Activated CD8-positive, alpha-beta memory T cell treated with anti-CD3 and anti-CD28 coated beads for 36 hours (primary cell): Measurements from ENCODE around the gene ANKRD18A. TPM values are rescaled to one million over a fixed set of nuclear protein-coding genes. Genes with fewer than 3 reads are reported as not detected.
"Not testable (repeated sequence)": the region's sequence is repeated elsewhere in the genome, so short reads cannot be mapped to it uniquely, and the experiment has no call there.

Experiments used
- CTCF ChIA-PET: fragments of 350-600 bp; sonication (Branson Sonifier 250); formaldehyde crosslinking; loops from one replicate; lab custom pipeline; 2021; ENCODE audit warnings: antibody characterized with exemption; lab: Charles Lee
- POLR2A ChIA-PET: fragments of 350-600 bp; sonication (Branson Sonifier 250); formaldehyde crosslinking; loops from one replicate; lab custom pipeline; 2021; ENCODE audit warnings: antibody characterized with exemption; lab: Charles Lee
- total RNA-seq, 2 experiments: library from RNA; stranded (reverse); gene quantifications; one replicate each; pipeline ENCODE4 v1.2.3, GENCODE V29; 2021

Gene ANKRD18A
- total RNA-seq, 2 experiments from 2014 or later: 2.1 to 3.2 TPM

DNA sequence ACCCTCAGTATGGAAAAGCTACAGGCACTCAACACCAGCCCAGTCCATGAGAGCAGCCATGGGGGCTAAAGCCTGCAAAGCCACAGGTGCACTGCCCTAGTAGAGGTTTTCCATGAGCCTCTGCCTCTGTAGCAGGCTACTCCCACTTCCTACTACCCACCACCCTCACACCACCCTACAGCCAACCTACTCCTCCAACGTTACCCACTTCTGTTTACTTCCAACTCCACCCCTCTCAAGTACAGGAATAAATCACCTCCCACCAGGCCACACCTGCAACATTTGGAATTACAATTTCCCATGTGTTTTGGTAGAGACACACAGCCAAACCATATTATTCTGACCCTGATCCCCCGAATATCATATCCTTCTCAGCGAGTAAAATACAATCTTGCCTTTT, 61.2 kb downstream of the ANKRD18A start:
- POLR2A ChIA-PET, CTCF ChIA-PET: not testable (repeated sequence)

DNA sequence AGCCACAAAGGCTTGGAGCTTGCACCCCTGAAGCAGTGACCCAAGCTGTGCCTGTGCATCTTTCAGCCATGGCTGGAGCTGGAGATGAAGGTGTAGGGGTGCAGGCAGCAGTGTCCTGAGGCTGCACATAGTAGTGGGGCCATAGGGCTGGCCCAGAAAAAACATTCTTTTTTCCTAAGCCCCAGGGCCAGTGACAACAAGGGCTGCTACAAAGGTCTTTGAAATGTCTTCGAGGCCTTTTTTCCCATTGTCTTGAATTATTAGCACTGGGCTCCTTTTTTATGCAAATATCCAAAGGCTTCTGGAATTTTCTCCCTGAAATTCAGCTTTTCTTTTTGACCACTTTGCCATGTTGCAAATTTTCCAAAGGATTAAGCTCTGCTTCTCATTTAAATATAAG, 62.6 kb downstream of the ANKRD18A start:
- POLR2A ChIA-PET, CTCF ChIA-PET: not testable (repeated sequence)

GRCh38 chr9:38554966-38555365, 65.4 kb downstream of the ANKRD18A start:
- CTCF ChIA-PET, POLR2A ChIA-PET: not testable (repeated sequence)

- POLR2A ChIA-PET, CTCF ChIA-PET: not testable (repeated sequence)
Measured at GRCh38 chr9:38553019-38553418, 67.4 kb downstream of the ANKRD18A start.

DNA sequence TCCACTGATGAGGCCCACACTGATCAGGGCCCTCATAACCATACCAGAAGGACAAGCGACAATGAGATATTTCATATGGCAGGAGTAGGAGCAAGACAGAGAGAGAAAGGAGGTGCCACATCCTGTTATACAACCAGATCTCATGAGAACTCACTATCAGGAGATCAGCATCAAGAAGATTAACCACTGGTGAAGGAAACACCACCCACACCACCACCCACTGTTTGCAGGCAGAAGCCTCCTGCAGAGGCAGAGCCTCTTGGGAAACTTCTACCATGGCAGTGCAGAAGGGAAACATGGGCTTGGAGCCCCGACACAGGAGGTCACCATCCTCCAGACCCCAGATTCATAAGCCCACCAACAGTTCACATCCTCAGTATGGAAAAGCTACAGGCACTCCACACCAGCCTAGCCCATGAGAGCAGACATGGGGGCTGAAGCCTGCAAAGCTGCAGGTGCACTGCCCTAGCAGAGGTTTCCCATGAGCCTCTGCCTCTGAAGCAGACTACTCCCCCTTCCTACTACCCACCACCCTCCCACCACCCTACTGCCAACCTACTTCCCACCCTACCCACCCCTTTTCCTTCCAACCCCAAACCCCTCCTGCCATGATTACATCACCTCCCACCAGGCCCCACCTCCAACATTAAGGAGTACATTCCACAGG, 73.8 kb downstream of the ANKRD18A start:
- CTCF ChIA-PET, POLR2A ChIA-PET: not testable (repeated sequence)

DNA sequence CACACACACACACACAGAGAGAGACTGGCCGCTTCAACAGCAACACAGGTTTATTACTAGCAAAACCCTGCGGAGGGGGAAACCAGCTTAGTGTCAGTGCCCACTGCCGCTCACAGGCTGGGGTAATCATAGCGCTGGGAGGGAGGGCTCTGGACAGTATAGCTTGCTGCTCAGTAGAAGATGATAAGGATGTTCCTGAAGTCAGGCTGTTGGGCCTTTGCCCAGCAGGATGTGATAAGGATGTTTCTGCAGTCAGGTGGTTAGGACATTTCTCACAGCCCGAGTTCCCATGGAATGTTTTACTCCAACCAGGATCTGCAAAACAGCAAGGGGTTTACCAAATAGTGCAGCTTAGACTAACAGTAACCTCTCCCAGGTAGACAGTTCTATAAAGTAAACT, 79.9 kb downstream of the ANKRD18A start:
- POLR2A ChIA-PET, CTCF ChIA-PET: not testable (repeated sequence)

DNA sequence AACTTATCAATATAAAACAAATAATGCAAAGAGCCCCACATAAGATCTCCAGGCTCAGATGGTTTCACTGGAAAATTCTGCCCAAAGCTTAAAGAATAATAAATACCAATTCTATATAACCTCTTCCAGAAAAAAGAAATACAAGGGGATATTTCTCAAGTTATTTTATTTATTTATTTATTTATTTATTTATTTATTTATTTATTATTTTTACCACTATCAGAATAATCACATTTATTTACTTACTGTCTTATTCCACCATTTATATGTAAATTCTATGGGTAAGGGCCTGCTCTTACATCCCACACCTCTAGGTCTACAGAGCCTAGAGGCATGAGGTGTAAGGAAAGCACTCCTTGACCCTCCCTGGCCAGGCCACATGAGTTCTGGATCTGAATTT, 91.1 kb downstream of the ANKRD18A start:
- POLR2A ChIA-PET: no interaction called here
- CTCF ChIA-PET: no interaction called here

GRCh38 chr9:38527503-38527902, 92.9 kb downstream of the ANKRD18A start:
- CTCF ChIA-PET: no interaction called here
- POLR2A ChIA-PET: no interaction called here

GRCh38 chr9:38526591-38526990, 93.8 kb downstream of the ANKRD18A start:
- ChIA-PET POLR2A (no interaction called here), CTCF (no interaction called here)

- POLR2A ChIA-PET: no interaction called here
Measured at GRCh38 chr9:38523121-38523520, 97.3 kb downstream of the ANKRD18A start.

DNA sequence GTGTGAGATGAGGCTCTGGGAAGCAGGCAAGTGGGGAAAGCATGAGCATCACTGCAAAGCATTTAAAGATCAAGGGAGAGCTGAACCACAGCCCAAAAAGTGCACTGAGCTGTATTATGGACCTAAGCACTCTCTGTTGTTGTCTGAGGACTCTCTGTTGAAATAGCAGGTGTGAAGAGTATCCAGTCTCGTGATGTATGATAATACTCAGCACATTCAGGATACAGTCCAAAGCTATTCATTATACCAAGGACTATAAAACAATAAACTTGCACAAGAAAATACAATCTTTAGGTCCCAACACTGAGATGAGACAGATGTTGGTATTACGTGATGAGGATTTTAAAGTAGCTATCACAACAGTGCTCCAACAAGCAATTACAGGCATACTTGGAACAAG, 98.6 kb downstream of the ANKRD18A start:
- ChIA-PET POLR2A (no interaction called here), CTCF (no interaction called here)

More at GRCh38 chr9:38523121-38523520, 97.3 kb downstream of the ANKRD18A start:
- CTCF ChIA-PET: no interaction called here

Other genes starting within 250 kb of the ANKRD18A start
- 10 to 100 TPM; 30.4 to 33.8 TPM for gene ALDH1B1, start 227.9 kb downstream of the ANKRD18A start, total RNA-seq
- not detected for gene IGFBPL1, start 196.1 kb downstream of the ANKRD18A start, total RNA-seq
- not detected for gene FAM240B, start 99.5 kb upstream of the ANKRD18A start, total RNA-seq